KMS-11 (cell line): ENCODE measurements around the gene TMEM134.

Source experiments
- H2AFZ ChIP-seq: fragments of 200-600 bp; sonication (generic); 2 replicates; pipeline ENCODE4 v1.6.1; 2016; ENCODE audit warnings: antibody characterized with exemption, mixed run types, low read depth
- H3K27ac ChIP-seq: fragments of 200-600 bp; sonication (generic); 2 replicates; pipeline ENCODE4 v1.6.1; 2016; ENCODE audit warnings: mild to moderate bottlenecking, mixed run types
- H3K27me3 ChIP-seq: fragments of 200-600 bp; sonication (generic); 2 replicates; pipeline ENCODE4 v1.6.1; 2017; ENCODE audit warnings: mild to moderate bottlenecking, low read depth, mixed run types, moderate library complexity; ENCODE audit not compliant: insufficient read depth
- H3K36me3 ChIP-seq: fragments of 200-600 bp; sonication (generic); 2 replicates; pipeline ENCODE4 v1.6.1; 2017; ENCODE audit warnings: mild to moderate bottlenecking, mixed run types; ENCODE audit not compliant: insufficient read depth
- H3K4me1 ChIP-seq: fragments of 200-600 bp; sonication (generic); 2 replicates; pipeline ENCODE4 v1.6.1; 2016; ENCODE audit warnings: mild to moderate bottlenecking, low read depth, mixed run types; ENCODE audit not compliant: poor library complexity, severe bottlenecking
- H3K4me2 ChIP-seq: fragments of 200-600 bp; sonication (generic); 2 replicates; pipeline ENCODE4 v1.7.0; 2016; ENCODE audit warnings: mild to moderate bottlenecking, mixed run types
- H3K4me3 ChIP-seq: fragments of 200-600 bp; sonication (generic); IDR thresholded peaks from 2 replicates; pipeline ENCODE4 v1.6.1; 2017; ENCODE audit warnings: low read depth, low read length, mixed read lengths; ENCODE audit not compliant: insufficient read depth
- H3K79me2 ChIP-seq: fragments of 200-600 bp; sonication (generic); 2 replicates; pipeline ENCODE4 v1.6.1; 2016; ENCODE audit warnings: low read depth, mixed run types; ENCODE audit not compliant: insufficient read depth
- H3K9ac ChIP-seq: fragments of 200-600 bp; sonication (generic); 2 replicates; pipeline ENCODE4 v1.6.1; 2016; ENCODE audit warnings: mild to moderate bottlenecking, mixed run types
- H4K20me1 ChIP-seq: fragments of 200-600 bp; sonication (generic); 2 replicates; pipeline ENCODE4 v1.6.1; 2016; ENCODE audit warnings: mild to moderate bottlenecking, mixed run types; ENCODE audit not compliant: insufficient read depth
- TF ChIP-seq, protein P1 (sequence below): fragments of 200-600 bp; sonication (generic); conservative IDR thresholded peaks from 2 replicates; pipeline ENCODE4 v1.6.1; 2017; ENCODE audit warnings: low read depth, mild to moderate bottlenecking, antibody characterized with exemption, low read length, moderate library complexity, mixed read lengths

The TMEM134 gene

GRCh38 chr11:67496113-67496512 is 27.1 kb upstream of the TMEM134 start:
- H3K9ac ChIP-seq: no peak overlapping the region
- no peaks in the 10 kb centered on the region for H3K36me3 ChIP-seq
- no peak overlapping the region for H3K4me2 ChIP-seq
- H3K79me2 ChIP-seq: no peaks in the 10 kb centered on the region
- no peak overlapping the region for H3K4me3 ChIP-seq
- TF ChIP-seq, protein P1, sequence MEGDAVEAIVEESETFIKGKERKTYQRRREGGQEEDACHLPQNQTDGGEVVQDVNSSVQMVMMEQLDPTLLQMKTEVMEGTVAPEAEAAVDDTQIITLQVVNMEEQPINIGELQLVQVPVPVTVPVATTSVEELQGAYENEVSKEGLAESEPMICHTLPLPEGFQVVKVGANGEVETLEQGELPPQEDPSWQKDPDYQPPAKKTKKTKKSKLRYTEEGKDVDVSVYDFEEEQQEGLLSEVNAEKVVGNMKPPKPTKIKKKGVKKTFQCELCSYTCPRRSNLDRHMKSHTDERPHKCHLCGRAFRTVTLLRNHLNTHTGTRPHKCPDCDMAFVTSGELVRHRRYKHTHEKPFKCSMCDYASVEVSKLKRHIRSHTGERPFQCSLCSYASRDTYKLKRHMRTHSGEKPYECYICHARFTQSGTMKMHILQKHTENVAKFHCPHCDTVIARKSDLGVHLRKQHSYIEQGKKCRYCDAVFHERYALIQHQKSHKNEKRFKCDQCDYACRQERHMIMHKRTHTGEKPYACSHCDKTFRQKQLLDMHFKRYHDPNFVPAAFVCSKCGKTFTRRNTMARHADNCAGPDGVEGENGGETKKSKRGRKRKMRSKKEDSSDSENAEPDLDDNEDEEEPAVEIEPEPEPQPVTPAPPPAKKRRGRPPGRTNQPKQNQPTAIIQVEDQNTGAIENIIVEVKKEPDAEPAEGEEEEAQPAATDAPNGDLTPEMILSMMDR: no peak
- no peak overlapping the region for H3K27ac ChIP-seq
- H4K20me1 ChIP-seq: no peaks in the 10 kb centered on the region
- H3K27me3 ChIP-seq: no peaks in the 10 kb centered on the region
- H3K4me1 ChIP-seq: no peaks in the 10 kb centered on the region
- H2AFZ ChIP-seq: no peak overlapping the region

DNA sequence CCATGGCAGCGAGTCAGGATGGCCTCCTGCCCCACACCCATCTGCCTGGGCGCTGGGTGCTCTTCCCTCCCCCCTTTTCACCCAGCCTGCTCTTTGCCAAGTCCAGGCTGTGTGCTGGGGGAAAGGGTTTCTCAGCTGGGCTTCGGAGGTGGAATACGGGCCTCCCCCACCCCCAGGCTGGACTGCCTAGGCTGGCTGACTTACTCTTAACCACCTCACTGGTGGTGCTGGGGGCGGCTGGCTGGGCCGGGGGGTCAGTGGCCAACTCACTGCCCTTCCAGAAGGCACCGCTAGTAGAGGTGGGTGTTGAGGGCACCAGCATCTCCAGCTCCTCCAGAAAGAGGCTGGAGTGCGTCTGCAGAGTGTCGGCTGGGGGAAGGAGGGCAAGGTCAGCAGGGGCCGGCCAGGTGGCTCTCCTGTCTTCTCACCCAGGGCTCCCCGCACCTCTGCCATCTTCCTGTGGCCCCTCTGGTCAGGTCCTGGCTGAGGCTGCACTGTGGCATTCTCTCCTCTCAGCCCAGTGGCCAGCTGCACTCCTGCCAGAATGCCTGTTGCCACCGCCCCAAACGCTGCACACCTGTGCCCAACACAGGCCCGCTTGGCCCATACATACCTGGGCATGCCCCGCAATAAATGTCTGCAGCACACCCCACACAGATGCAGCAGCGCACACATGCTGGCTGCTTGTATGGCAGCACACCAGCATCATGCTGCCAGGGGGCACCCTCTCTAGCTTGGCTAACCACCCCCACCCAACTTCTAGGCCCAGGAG is 26.4 kb upstream of the TMEM134 start:
- Histone ChIP-seq H3K79me2 (no peaks in the 10 kb centered on the region), H3K36me3 (no peaks in the 10 kb centered on the region), H4K20me1 (no peaks in the 10 kb centered on the region), H3K27ac (no peak overlapping the region), H3K4me1 (no peaks in the 10 kb centered on the region), H3K27me3 (no peaks in the 10 kb centered on the region), H3K4me3 (no peak overlapping the region), H3K4me2 (no peak overlapping the region), H3K9ac (no peak overlapping the region), H2AFZ (no peak overlapping the region)
- TF ChIP-seq, protein P1: no peak

DNA sequence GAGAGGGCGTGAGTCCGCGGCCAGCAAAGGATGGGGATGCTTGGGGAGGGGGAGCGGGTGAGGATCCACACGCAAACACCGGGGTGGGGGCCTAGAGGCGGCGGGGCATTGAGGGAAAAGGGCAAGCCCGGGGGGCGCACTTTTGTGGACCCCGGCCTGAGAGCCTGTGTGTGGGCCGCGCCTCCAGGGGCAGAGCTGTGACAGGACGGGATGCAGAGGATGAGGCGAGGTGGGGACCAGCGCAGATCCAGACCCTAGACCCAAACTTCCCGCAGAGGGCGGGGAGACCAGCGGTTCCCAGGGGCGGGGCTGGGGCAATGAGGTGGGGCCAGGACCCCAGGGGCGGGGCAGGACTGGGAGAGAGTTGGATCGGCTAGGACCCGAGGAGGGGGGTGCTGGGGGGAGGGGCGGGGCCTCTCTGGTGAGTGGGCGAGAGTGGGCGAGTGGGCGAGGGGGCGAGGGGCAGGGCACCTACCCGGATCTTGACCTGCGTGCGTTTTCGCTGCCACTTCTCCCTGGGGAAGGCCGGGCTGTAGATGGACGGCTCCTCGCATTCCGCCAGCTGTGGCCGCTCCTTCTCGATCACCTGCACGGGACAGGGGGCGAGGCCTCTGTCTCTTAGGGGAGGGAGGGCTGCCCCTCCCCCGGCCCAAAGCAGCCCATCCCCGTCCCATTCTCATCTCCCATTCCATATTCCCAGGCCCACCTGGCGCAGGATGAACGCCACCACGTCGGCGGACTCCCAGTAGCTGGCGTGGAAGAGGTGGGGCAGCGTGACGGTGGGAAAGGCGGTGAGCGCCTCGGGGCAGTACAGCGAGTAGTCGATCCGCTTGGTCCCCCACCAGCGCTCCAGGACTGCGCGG is 25.6 kb upstream of the TMEM134 start:
- Histone ChIP-seq H3K4me2 (no peak overlapping the region), H3K79me2 (no peaks in the 10 kb centered on the region), H3K27ac (no peak overlapping the region), H3K4me3 (no peak overlapping the region), H3K9ac (no peak overlapping the region), H3K27me3 (no peaks in the 10 kb centered on the region), H2AFZ (no peak overlapping the region), H3K36me3 (no peaks in the 10 kb centered on the region), H4K20me1 (no peaks in the 10 kb centered on the region), H3K4me1 (no peaks in the 10 kb centered on the region)
- TF ChIP-seq, protein P1: no peak

GRCh38 chr11:67493548-67494370 is 24.7 kb upstream of the TMEM134 start:
- H3K27ac ChIP-seq: no peak overlapping the region
- no peaks in the 10 kb centered on the region for H3K36me3 ChIP-seq
- H3K79me2 ChIP-seq: no peaks in the 10 kb centered on the region
- H4K20me1 ChIP-seq: no peaks in the 10 kb centered on the region
- no peak overlapping the region for H2AFZ ChIP-seq
- no peaks in the 10 kb centered on the region for H3K27me3 ChIP-seq
- H3K4me1 ChIP-seq: no peaks in the 10 kb centered on the region
- no peak overlapping the region for H3K4me3 ChIP-seq
- TF ChIP-seq, protein P1: no peak
- no peak overlapping the region for H3K9ac ChIP-seq
- H3K4me2 ChIP-seq: no peak overlapping the region
